Ureter (tissue), 1 donor: ENCODE measurements around the gene METTL9. TPM values are rescaled to one million over a fixed set of nuclear protein-coding genes. Genes with fewer than 3 reads are reported as not detected.
"Not testable (repeated sequence)": the region's sequence is repeated elsewhere in the genome, so short reads cannot be mapped to it uniquely, and the experiment has no call there.

ENCODE experiments used
- DNase-seq: peaks from one replicate; pipeline ENCODE4 v3.0.0-alpha.2; 2020; ENCODE audit warnings: low spot score
- total RNA-seq: library from RNA; stranded (reverse); gene quantifications from one replicate; pipeline ENCODE4 v1.2.4, GENCODE V29; 2023
- donor health status: DM: yes; HTN: yes; CAD: no.

METTL9 gene
- 80.3 TPM for total RNA-seq

DNA sequence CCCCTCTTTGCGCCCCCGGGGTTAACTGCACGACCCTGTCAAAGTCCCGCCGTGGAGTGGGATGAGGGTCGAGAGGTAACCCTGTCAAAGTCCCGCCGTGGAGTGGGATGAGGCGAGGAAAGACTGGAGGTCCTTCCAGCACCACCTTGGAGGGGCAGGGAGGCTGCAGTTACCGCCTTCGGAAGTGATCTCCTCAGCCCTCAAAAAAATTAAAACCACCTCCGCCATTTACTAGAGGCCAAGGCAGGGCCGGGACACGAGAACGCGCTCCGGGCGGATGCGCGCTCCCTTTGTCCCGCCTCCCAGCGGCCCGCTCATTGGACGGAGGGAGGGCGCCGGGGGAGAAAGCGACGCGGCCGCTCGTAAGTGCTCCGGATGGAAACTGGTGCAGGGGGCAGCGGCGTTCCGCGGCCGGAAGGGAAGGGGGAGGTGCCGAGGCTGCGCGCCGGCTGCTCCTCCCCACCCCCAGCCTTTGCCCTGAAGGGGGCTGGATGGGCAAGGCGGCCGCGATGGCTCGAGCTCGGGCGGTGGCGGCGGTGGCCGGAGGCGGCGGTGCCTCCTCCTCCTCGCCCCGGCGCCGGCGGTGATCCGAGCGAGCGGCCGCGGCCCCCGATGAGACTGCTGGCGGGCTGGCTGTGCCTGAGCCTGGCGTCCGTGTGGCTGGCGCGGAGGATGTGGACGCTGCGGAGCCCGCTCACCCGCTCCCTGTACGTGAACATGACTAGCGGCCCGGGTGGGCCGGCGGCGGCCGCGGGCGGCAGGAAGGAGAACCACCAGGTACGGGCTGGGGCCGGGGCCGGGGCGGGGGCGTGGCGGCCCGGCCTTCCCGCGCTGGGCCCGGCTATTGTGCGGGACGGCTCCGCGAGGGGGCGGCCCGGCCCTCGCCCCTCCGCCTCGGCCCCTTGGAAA lies at the start of gene METTL9:
Gene METTL9, plus strand, starts transcription at position 456 of the 909 bp plus-strand sequence. Its CDS starts 157 bp downstream, at position 613.
- DNase-seq = peak; percentile 96

DNA sequence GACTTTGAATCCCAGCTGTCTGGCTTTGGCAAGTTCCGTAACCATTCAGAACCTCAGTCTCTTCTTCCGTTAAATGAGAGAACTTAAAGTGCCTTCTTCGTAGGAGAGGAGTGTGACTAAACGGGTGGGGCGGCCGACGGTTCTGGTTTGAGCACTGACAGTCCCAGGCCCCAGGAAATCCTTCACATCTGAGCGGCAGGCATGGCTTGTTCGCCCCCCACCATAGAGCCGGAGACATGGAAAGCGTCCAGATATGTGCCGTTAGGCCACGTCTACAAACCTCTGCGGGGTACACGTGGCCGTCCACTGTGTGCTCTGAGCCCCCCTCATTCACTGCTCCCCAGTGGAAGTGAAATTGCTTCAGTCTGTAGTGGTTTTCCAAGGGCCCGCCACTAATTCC lies 49.4 kb upstream of the METTL9 start:
- DNase-seq = not testable (repeated sequence)

DNA sequence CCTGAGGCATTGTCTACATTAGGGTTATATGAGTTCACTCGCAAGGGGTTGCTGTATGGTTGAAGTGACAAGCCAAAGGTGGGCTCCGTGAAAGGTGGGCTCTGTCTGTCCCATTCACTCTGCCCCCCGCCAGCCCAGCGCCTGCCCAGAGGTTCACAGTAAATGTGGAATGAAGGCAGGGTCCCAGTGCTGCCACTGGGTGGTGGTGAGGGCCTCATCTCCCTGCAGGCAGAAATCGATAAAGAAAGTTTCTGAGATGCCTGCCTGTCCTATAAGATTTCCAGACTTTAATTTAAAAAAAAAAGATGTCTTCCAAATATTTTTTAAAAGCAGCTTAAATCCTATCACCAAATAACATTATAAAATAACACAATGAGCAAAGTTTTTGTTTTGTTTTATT lies 48.9 kb upstream of the METTL9 start:
- DNase-seq = not testable (repeated sequence)

DNA sequence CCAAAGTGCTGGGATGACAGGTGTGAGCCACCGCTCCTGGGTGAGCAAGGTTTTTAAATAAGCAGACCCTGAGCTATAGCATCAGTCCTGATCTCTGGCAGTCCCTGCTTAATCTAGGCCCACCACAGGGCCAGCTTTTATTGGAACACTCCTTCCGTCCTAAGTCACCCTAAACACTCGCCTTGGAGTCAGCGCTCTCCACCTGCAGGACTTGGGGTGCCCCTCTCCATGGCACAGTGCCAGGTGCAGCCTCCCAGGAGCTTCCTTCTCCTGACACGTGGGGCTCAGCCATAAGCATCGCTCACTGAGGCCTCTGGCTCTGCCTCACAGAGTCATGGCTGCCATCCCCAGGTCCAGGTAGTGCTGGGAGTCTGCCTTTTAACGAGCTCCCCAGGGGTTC lies 48.3 kb upstream of the METTL9 start:
- not testable (repeated sequence) for DNase-seq

DNA sequence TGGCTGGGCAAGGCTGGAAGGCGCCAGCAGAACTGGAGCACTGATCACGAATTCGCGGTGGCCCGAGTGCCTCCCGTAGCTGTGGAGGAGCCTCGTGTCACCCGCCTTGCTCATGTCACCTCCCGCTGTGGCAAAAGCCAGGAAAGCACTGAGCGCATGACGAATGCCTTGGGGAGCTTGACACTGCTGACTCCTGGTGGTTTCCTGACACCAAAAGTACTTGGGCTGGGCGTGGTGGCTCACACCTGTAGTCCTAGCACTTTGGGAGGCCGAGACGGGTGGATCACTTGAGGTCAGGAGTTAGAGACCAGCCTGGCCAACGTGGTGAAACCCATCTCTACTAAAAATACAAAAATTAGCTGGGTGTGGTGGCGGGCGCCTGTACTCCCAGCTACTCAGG lies 47.8 kb upstream of the METTL9 start:
- DNase-seq = not testable (repeated sequence)

GRCh38 chr16:21553481-21554296 lies 45.7 kb upstream of the METTL9 start:
- not testable (repeated sequence) for DNase-seq

- peak; percentile 94 for DNase-seq
Observed at GRCh38 chr16:21554795-21555585, 44.4 kb upstream of the METTL9 start.

DNA sequence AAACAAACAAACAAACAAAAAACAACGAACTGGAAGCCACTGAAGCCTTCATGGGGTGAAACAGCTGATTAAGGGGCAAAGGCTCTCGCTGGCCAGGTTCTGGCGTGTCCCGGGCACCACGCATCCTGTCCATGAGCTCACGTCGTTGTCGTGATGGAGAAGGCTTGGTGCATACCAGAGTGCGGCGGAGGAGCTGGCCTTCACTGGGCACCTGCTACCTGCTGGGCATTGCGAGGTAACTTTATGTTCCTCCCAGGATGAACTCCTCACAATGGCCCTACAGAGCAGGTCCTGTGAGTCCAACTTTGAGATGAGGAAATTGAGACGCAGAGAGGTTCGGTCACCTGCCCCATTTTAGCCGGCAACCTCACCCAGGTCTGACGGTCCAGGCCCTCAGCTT lies 43.8 kb upstream of the METTL9 start:
- DNase-seq = peak; percentile 38

DNA sequence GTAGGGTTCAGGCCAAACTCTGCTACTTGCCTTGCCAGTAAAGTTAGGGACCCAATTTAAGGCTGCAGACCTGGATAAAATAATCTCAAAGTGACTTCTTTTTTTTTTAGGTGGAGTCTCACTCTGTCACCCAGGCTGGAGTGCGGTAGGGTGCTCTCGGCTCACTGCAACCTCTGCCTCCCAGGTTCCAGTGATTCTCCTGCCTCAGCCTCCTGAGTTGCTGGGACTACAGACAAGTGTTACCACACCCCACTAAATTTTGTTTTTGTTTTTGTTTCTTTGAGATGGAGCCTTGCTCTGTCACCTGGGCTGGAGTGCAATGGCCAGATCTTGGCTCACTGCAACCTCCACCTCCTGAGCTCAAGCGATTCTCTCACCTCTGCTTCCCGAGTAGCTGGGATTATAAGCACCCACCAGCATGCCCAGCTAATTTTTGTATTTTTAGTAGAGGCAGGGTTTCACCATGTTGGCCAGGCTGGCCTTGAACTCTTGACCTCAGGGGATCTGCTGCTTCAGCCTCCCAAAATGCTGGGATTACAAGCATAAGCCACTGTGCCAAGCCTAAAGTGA lies 43.3 kb upstream of the METTL9 start:
- DNase-seq = not testable (repeated sequence)

- peak; percentile 64 for DNase-seq
Observed at GRCh38 chr16:21556651-21557241, 42.6 kb upstream of the METTL9 start.

- peak; percentile 3 for DNase-seq
Observed at GRCh38 chr16:21560462-21560861, 38.9 kb upstream of the METTL9 start.

- no peak for DNase-seq
Observed at GRCh38 chr16:21563676-21564075, 35.7 kb upstream of the METTL9 start.

DNA sequence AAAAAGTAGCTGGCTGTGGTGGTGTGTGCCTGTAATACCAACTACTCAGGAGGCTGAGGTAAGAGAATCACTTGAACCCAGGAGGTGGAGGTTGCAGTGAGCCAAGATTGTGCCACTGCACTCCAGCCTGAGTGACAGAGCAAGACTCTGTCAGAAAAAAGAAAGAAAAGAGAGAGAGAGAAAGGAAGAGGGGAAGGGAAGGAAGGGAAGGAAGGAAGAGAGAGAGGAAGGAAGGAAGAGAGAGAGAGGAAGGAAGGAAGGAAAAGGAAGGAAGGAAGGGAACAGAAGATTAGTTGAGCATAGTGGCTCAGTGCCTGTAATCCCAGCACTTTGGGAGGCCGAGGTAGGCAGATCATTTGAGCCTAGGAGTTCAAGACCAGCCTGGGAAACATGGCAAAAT lies 35.0 kb upstream of the METTL9 start:
- not testable (repeated sequence) for DNase-seq

GRCh38 chr16:21565507-21565860 lies 33.9 kb upstream of the METTL9 start:
- no peak for DNase-seq

DNA sequence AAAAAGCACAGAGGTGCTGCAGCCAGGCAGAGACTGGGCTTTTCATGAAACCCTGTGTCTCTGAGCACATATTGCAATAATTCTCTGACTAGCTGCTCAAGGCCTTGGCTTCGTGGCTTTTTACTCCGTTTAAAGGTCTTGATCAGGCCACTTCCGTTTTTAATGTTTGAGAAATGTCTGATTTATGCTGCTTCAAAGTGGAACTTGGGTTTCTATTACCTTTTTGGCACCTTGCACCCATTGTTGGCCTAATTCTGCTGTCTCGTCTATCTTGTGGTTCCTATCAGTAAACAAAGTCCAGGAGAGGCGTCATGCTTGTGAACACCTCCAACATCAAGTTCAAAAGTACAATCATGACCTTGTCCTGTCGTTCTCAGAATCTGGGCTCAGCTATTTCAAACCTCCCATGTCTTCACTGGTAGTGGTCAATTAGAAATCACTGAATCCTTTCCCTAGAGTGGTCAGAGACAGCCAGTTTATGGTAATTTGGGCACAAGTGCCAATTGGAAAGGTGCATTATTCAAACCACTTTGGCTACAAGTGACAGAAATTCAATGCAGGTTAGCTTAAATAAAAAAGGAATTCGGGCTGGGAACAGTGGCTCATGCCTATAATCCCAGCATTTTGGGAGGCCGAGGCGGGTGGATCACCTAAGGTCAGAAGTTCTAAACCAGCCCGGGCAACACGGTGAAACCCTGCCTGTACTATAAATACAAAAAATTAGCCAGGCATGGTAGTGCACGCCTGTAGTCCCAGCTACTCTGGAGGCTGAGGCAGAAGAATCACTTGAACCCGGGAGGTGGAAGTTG lies 33.3 kb upstream of the METTL9 start:
- no peak for DNase-seq

DNA sequence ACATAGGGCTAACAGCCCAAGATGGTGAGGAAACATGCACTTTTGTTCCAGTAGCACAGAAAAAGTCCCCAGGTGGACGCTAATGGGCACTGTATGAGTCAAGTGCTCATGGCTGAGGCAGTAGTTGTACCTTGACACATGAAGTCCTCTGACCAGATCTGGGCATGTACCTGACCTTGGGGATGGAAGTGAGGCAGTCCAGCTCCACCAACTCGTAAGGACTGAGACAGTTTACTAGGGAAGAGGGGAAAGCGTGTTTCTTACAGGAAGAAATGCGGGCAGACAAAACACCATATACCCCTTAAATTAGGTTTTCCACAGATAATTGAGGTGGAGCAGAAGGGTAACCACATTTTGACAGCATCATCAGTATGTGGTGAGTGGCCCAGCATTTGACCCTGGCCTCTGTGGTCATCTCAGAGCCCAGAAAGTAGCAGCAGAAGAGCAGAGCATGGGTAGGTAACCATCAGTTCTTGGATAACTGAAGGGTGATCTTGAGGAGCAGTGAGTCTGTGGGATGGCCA lies 32.4 kb upstream of the METTL9 start:
- DNase-seq = no peak

DNA sequence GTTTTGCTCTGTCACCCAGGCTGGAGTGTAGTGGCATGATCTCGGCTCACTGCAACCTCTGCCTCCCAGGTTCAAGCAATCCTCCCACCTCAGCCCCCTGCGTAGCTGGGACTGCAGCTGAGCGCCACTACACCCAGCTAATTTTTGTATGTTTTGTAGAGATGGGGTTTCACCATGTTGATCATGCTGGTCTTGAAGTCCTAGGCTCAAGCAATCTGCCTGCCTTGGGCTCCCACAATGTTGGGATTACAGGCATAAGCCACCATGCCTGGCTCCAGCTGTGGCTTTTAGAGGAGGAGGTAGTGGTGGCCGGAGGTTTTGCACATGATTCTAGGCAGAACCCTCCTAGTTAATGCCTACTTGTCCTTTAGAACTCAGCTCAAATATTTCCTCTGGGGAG lies 31.9 kb upstream of the METTL9 start:
- not testable (repeated sequence) for DNase-seq

DNA sequence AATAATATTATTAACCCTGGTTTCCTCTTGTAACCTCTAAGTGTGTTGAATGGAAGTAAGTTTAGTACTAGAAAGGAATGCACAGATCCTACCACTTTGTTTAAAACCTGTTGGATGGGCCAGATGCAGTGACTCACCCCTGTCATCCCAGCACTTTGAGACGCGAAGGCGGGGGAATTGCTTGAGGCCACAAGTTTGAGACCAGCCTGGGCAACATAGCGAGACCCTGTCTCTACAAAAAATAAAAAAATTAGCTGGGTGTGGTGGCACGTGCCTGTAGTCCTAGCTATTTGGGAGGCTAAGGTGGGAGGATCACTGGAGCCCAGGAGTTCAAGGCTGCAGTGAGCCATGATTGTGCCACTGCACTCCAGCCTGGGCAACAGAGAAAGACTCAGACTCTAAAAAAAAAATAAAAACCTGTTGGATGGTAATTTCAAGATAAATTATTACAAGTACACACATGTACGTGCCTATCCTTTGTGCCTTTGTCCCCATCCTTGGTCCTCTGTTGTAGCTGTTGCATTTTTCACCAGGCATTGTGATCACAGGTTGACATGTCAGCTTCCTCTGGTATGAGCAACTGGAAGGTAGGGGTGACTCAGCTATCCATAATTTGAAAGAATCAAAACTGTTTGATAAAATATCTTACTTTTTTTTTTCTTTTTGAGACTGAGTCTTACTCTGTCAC lies 30.7 kb upstream of the METTL9 start:
- DNase-seq = no peak

DNA sequence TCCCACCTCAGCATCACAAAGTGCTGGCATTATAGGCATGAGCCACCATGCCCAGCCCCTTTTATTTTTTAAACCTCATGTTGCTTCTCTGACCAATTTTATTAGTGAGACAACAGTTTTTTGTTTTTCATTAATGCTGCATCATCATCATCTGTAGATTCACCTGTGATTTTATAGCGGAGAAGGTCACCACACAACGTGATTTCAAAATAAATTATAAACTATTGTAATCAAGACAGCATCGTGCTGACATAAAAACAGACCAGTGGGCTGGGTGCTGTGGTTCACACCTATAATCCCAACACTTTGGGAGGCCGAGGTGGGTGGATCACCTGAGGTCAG lies 28.7 kb upstream of the METTL9 start:
- no peak for DNase-seq

DNA sequence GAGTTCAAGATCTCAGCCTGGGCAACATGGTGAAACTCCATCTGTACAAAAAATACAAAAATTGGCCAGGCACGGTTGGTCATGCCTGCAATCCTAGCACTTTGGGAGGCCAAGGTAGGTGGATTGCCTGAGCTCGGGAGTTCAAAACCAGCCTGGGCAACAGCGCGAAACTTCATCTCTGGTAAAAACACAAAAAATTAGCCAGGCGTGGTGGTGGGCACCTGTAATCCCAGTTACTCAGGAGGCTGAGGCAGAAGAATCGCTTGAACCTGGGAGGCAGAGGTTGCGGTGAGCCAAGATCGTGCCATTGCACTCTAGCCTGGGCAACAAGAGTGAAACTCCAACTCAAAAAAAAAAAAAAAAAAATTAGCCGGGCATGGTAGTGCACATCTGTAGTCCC lies 25.9 kb upstream of the METTL9 start:
- DNase-seq = not testable (repeated sequence)
